BJ (cell line): Measurements from ENCODE around the gene DLL1. TPM values are rescaled to one million over a fixed set of nuclear protein-coding genes. Genes with fewer than 3 reads are reported as not detected.

Experiments
- CTCF ChIA-PET: fragments of 350-600 bp; formaldehyde crosslinking; extraction: SDS; loops from one replicate; lab custom pipeline; 2021; ENCODE audit warnings: antibody characterized with exemption, inconsistent platforms; lab: Yijun Ruan, JAX
- POLR2A ChIA-PET: fragments of 300-600 bp; sonication (Branson Sonifier 250); formaldehyde crosslinking; extraction: SDS; loops from one replicate; lab custom pipeline; 2021; ENCODE audit warnings: antibody characterized with exemption; lab: Charles Lee
- DNase-seq: peaks from one replicate; pipeline ENCODE4 v3.0.0-alpha.2; 2011; ENCODE audit warnings: low read depth
- H3K27me3 ChIP-seq: 2 replicates; pipeline ENCODE4 v1.6.0; 2011; ENCODE audit warnings: low read length; ENCODE audit not compliant: control insufficient read depth, insufficient read depth
- H3K36me3 ChIP-seq: 2 replicates; pipeline ENCODE4 v1.5.1; 2011; ENCODE audit warnings: low read length; ENCODE audit not compliant: control insufficient read depth, insufficient read depth
- H3K4me3 ChIP-seq: 2 replicates; pipeline ENCODE4 v1.5.1; 2011; ENCODE audit warnings: low read depth, mild to moderate bottlenecking, control low read depth, low read length
- polyA plus RNA-seq: library from polyadenylated mRNA; depleted of rRNA; stranded (reverse); fragments of >200 nt; gene quantifications from 2 replicates; pipeline ENCODE4 v1.2.3, GENCODE V29; 2011
- TF ChIP-seq, protein P1 (sequence below): IDR thresholded peaks from 2 replicates; pipeline ENCODE4 v1.5.1; 2011; ENCODE audit warnings: low read depth, mild to moderate bottlenecking, control low read depth, inconsistent platforms, low read length, moderate library complexity; ENCODE audit not compliant: insufficient read depth

The DLL1 gene
- polyA plus RNA-seq, 1 experiment = 0.53 TPM

GRCh38 chr6:170262489-170263088 lies 28.3 kb downstream of the DLL1 start:
- no peak for DNase-seq
- ChIA-PET CTCF (interaction anchor here (0.6 to 0.7 kb wide), 2 partner anchors 212 to 255 kb away, joined by 3 read pairs; no protein-coding TSS in a partner anchor), POLR2A (no interaction called here)
- Histone ChIP-seq H3K27me3 (no peaks in the 10 kb centered on the region), H3K36me3 (no peaks in the 10 kb centered on the region), H3K4me3 (no peak overlapping the region)
- TF ChIP-seq, protein P1, sequence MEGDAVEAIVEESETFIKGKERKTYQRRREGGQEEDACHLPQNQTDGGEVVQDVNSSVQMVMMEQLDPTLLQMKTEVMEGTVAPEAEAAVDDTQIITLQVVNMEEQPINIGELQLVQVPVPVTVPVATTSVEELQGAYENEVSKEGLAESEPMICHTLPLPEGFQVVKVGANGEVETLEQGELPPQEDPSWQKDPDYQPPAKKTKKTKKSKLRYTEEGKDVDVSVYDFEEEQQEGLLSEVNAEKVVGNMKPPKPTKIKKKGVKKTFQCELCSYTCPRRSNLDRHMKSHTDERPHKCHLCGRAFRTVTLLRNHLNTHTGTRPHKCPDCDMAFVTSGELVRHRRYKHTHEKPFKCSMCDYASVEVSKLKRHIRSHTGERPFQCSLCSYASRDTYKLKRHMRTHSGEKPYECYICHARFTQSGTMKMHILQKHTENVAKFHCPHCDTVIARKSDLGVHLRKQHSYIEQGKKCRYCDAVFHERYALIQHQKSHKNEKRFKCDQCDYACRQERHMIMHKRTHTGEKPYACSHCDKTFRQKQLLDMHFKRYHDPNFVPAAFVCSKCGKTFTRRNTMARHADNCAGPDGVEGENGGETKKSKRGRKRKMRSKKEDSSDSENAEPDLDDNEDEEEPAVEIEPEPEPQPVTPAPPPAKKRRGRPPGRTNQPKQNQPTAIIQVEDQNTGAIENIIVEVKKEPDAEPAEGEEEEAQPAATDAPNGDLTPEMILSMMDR = no peak

- POLR2A ChIA-PET = no interaction called here
Observed at GRCh38 chr6:170261643-170262488, 29.0 kb downstream of the DLL1 start.

DNA sequence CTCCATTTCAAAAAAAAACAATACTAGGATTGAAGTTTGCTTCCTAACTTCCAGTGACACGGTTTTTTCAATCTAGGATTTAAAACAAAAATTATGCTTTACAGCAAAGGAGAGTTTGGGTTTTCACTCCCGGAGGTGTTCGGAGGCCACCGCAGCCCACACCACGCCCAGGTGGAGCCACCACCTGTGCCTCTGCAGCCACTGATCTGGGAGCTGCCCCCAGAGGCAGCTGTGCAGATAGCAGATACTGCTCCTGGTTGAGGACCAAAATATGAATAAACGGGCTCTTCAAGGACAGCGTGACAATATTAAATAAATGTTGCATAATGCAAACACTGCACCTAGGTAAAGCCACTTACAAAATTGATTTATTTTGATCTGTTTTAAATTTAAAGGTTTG lies 30.2 kb downstream of the DLL1 start:
- Histone ChIP-seq H3K27me3 (no peaks in the 10 kb centered on the region), H3K36me3 (no peaks in the 10 kb centered on the region), H3K4me3 (no peak overlapping the region)
- CTCF ChIA-PET = interaction anchor here (0.6 to 0.8 kb wide), 3 partner anchors 38 to 257 kb away, joined by 3 read pairs; no protein-coding TSS in a partner anchor
- POLR2A ChIA-PET = no interaction called here
- TF ChIP-seq, protein P1 = no peak
- no peak for DNase-seq

More at GRCh38 chr6:170261643-170262488, 29.0 kb downstream of the DLL1 start:
- H3K36me3 ChIP-seq = no peaks in the 10 kb centered on the region
- no peak for DNase-seq
- no peaks in the 10 kb centered on the region for H3K27me3 ChIP-seq
- CTCF ChIA-PET = interaction anchor here (0.6 to 0.8 kb wide), 3 partner anchors 213 to 256 kb away, joined by 3 read pairs; no protein-coding TSS in a partner anchor
- H3K4me3 ChIP-seq = no peak overlapping the region
- TF ChIP-seq, protein P1 = no peak

DNA sequence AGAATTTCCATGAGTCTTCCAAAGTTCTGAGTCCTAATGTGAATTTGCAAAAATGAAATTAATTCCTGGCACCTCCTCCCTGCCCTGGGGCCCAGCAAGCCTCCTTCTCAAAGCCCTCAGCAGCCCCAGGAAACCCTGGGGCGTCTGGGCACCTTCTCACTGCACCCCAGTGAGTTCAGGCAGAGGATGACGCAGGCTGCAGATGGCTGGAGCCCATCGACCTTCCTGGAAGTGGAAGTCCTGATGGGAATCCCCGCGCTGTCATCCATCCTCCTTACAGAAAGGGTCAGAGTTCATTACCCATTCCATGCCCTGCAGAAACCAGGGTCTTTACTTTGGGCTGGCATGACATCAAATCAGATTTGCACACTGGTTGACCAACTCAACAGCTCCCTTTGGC lies 31.6 kb downstream of the DLL1 start:
- no peak overlapping the region for H3K4me3 ChIP-seq
- TF ChIP-seq, protein P1 = no peak
- no peaks in the 10 kb centered on the region for H3K36me3 ChIP-seq
- no peak for DNase-seq
- H3K27me3 ChIP-seq = no peaks in the 10 kb centered on the region
- CTCF ChIA-PET = no interaction called here
- POLR2A ChIA-PET = no interaction called here

DNA sequence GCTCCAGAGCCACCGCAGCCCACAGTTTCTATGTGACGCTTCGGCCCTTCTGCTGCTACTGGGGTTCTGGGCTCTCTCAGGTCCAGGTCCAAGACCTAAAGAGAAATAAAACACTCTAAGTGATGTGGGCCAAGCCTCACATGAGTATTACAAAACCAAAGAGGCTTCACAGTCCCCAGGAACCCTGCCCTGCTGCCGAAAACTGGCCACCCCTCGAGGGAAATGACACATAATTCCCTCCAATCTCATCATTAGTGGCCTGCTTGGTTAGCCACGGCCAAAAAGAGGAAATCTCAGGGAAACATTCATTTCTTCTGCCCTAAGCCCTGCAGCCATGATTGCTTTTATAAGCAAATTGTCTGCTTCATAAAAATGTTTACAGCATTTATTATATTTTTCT lies 32.5 kb downstream of the DLL1 start:
- no peaks in the 10 kb centered on the region for H3K36me3 ChIP-seq
- no peak overlapping the region for H3K4me3 ChIP-seq
- TF ChIP-seq, protein P1 = no peak
- ChIA-PET CTCF (no interaction called here), POLR2A (no interaction called here)
- H3K27me3 ChIP-seq = no peaks in the 10 kb centered on the region
- DNase-seq = no peak
